ENCODE data around the gene EIF2AK3.
"Not testable (repeated sequence)": the region's sequence is repeated elsewhere in the genome, so short reads cannot be mapped to it uniquely, and the experiment has no call there.

Gene EIF2AK3

GRCh38 chr2:88627055-88627855, at the start of gene EIF2AK3:
EIF2AK3 (minus strand) TSS chr2:88627464; CDS start chr2:88627274, 190 bp downstream.
- DNase-seq (ENCODE audit: low read depth, low spot score) = peak; percentile 100

GRCh38 chr2:88673363-88673762, 46.1 kb upstream of the EIF2AK3 start:
- no peak for DNase-seq (ENCODE audit: low read depth, low spot score)

- DNase-seq (ENCODE audit: low read depth, low spot score) = peak; percentile 75
Measured at GRCh38 chr2:88671786-88672427, 44.6 kb upstream of the EIF2AK3 start.

- DNase-seq (ENCODE audit: low read depth, low spot score) = peak; percentile 64
Measured at GRCh38 chr2:88669482-88670214, 42.4 kb upstream of the EIF2AK3 start.

- DNase-seq (ENCODE audit: low read depth, low spot score) = no peak
Measured at GRCh38 chr2:88668862-88669261, 41.6 kb upstream of the EIF2AK3 start.

- DNase-seq (ENCODE audit: low read depth, low spot score) = no peak
Measured at GRCh38 chr2:88667219-88667618, 40.0 kb upstream of the EIF2AK3 start.

- peak; percentile 49 for DNase-seq (ENCODE audit: low read depth, low spot score)
Measured at GRCh38 chr2:88666576-88666975, 39.3 kb upstream of the EIF2AK3 start.

- no peak for DNase-seq (ENCODE audit: low read depth, low spot score)
Measured at GRCh38 chr2:88660622-88661021, 33.4 kb upstream of the EIF2AK3 start.

- no peak for DNase-seq (ENCODE audit: low read depth, low spot score)
Measured at GRCh38 chr2:88659538-88659915, 32.3 kb upstream of the EIF2AK3 start.

- DNase-seq (ENCODE audit: low read depth, low spot score) = no peak
Measured at GRCh38 chr2:88658881-88659537, 31.7 kb upstream of the EIF2AK3 start.

GRCh38 chr2:88658326-88658725, 31.1 kb upstream of the EIF2AK3 start:
- peak; percentile 20 for DNase-seq (ENCODE audit: low read depth, low spot score)

GRCh38 chr2:88657131-88657530, 29.9 kb upstream of the EIF2AK3 start:
- DNase-seq (ENCODE audit: low read depth, low spot score) = peak; percentile 7

- DNase-seq (ENCODE audit: low read depth, low spot score) = peak; percentile 68
Measured at GRCh38 chr2:88656690-88657089, 29.4 kb upstream of the EIF2AK3 start.

- peak; percentile 54 for DNase-seq (ENCODE audit: low read depth, low spot score)
Measured at GRCh38 chr2:88654714-88655113, 27.4 kb upstream of the EIF2AK3 start.

GRCh38 chr2:88651646-88652045, 24.4 kb upstream of the EIF2AK3 start:
- DNase-seq (ENCODE audit: low read depth, low spot score) = no peak

GRCh38 chr2:88645291-88645882, 18.1 kb upstream of the EIF2AK3 start:
- not testable (repeated sequence) for DNase-seq (ENCODE audit: low read depth, low spot score)

GRCh38 chr2:88642278-88642677, 15.0 kb upstream of the EIF2AK3 start:
- DNase-seq (ENCODE audit: low read depth, low spot score) = no peak

GRCh38 chr2:88641330-88641729, 14.1 kb upstream of the EIF2AK3 start:
- DNase-seq (ENCODE audit: low read depth, low spot score) = no peak

- DNase-seq (ENCODE audit: low read depth, low spot score) = no peak
Measured at GRCh38 chr2:88639865-88640264, 12.6 kb upstream of the EIF2AK3 start.

GRCh38 chr2:88638743-88639142, 11.5 kb upstream of the EIF2AK3 start:
- DNase-seq (ENCODE audit: low read depth, low spot score) = peak; percentile 43

GRCh38 chr2:88638123-88638650, 10.9 kb upstream of the EIF2AK3 start:
- no peak for DNase-seq (ENCODE audit: low read depth, low spot score)
